Right atrium auricular region (tissue), 2 donors: ENCODE data around the gene CHRNA4. TPM values are rescaled to one million over a fixed set of nuclear protein-coding genes. Genes with fewer than 3 reads are reported as not detected.

Experiments used
- DNase-seq: peaks from one replicate; pipeline ENCODE4 v3.0.0-alpha.2; 2019; ENCODE audit warnings: low spot score
- H3K27ac ChIP-seq, 2 donors: fragments of 200-600 bp; sonication (generic); 1 replicate in 1 of 2; 2 replicates in 1 of 2; pipeline ENCODE4 v1.5.1; 2016 to 2019
- H3K27me3 ChIP-seq, 2 donors: fragments of 200-600 bp; sonication (generic); one replicate each; pipeline versions ENCODE4 v1.5.1 to v1.6.0; 2017 to 2019
- H3K36me3 ChIP-seq: fragments of 200-600 bp; sonication (generic); one replicate; pipeline ENCODE4 v1.5.1; 2016
- H3K4me1 ChIP-seq, 2 donors: fragments of 200-600 bp; sonication (generic); one replicate each; pipeline versions ENCODE4 v1.5.1 to v1.6.0; 2017 to 2019
- H3K4me3 ChIP-seq, 2 donors: fragments of 200-600 bp; sonication (generic); 1 replicate in 1 of 2; 2 replicates in 1 of 2; pipeline ENCODE4 v1.5.1; 2017 to 2019; ENCODE audit warnings: mild to moderate bottlenecking in 1 of 2, moderate library complexity in 1 of 2
- H3K9me3 ChIP-seq, 2 donors: fragments of 200-600 bp; sonication (generic); one replicate each; pipeline ENCODE4 v1.5.1; 2019
- total RNA-seq, 2 donors: library from RNA; depleted of rRNA; stranded (reverse); fragments of >200 nt; gene quantifications; one replicate each; pipeline ENCODE4 v1.1.0, GENCODE V29; 2016
- TF ChIP-seq, protein P1 (sequence below), 2 donors: fragments of 200-600 bp; sonication (generic); IDR thresholded peaks; one replicate each; pipeline ENCODE4 v1.5.1; 2019; ENCODE audit warnings: antibody characterized with exemption in 2 of 2

The CHRNA4 gene
- total RNA-seq, 2 donors from 2014 or later: not detected

DNA sequence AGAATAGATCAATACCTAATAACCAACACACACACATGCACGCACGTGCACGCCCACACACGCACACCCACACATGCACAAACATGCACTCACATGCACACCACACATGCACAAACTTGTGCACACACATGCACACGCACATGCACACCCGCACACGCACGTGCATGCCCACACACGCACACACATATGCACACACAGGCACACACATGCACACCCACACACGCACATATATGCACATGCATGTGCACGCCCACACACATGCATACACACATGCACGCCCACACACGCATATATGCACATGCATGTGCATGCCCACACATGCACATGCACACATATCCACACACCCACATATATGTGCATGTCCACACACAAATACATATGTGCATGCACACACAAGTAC, 26.2 kb upstream of the CHRNA4 start:
- no peak overlapping the region for H3K4me3 ChIP-seq
- peaks cover 0 to 41% of the 10 kb centered on the region in 2 donors for H3K9me3 ChIP-seq
- H3K4me1 ChIP-seq: no peaks in the 10 kb centered on the region
- DNase-seq: no peak
- no peak overlapping the region for H3K27ac ChIP-seq
- TF ChIP-seq, protein P1, sequence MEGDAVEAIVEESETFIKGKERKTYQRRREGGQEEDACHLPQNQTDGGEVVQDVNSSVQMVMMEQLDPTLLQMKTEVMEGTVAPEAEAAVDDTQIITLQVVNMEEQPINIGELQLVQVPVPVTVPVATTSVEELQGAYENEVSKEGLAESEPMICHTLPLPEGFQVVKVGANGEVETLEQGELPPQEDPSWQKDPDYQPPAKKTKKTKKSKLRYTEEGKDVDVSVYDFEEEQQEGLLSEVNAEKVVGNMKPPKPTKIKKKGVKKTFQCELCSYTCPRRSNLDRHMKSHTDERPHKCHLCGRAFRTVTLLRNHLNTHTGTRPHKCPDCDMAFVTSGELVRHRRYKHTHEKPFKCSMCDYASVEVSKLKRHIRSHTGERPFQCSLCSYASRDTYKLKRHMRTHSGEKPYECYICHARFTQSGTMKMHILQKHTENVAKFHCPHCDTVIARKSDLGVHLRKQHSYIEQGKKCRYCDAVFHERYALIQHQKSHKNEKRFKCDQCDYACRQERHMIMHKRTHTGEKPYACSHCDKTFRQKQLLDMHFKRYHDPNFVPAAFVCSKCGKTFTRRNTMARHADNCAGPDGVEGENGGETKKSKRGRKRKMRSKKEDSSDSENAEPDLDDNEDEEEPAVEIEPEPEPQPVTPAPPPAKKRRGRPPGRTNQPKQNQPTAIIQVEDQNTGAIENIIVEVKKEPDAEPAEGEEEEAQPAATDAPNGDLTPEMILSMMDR (IDR thresholded peaks at IDR 0.05): no peak
- no peaks in the 10 kb centered on the region for H3K27me3 ChIP-seq
- H3K36me3 ChIP-seq: no peaks in the 10 kb centered on the region

DNA sequence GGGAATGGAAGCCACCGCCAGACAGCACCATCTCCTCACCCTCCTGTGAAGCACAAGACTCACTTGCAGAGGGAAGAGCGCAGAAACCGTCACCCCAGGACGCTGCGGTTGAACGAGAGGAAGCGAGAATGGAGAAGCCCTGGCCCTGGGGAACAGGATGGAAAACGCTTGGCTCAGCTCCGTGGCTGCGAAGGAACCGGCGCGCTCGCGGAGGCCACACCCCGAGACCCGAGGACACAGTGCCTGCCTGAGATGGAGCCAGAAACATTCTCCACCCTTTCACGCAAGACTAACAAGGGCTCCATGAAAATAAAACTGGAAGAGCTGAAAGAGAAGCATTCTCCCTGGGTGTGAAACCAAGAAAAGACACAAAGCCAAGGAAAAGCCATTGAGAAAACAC, 25.3 kb upstream of the CHRNA4 start:
- no peaks in the 10 kb centered on the region for H3K4me1 ChIP-seq
- no peaks in the 10 kb centered on the region for H3K27me3 ChIP-seq
- no peaks in the 10 kb centered on the region for H3K36me3 ChIP-seq
- DNase-seq: no peak
- H3K27ac ChIP-seq: no peak overlapping the region
- H3K4me3 ChIP-seq: no peak overlapping the region
- TF ChIP-seq, protein P1 (IDR thresholded peaks at IDR 0.05): no peak
- peaks cover 0 to 40% of the 10 kb centered on the region in 2 donors for H3K9me3 ChIP-seq

DNA sequence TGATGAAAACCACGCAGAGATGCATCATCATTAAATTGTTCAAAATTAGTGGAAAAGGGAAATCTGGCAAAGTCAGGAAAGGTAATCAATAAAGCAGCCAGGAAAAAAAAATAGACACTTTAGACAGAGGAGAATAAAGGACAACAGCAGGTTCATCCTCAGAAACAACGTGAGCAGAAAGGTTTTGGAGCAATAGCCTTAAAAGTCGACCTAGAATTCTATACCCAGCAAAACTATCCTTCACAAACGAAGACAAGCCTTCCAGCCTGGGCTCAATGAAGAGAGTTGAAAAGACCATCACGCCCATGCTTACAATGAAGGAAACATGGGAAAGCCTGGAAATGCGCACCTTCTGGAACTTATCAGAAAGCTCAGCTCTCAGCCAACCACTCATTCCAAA, 24.7 kb upstream of the CHRNA4 start:
- Histone ChIP-seq H3K27ac (no peak overlapping the region), H3K9me3 (peaks cover 0 to 33% of the 10 kb centered on the region in 2 donors), H3K27me3 (no peaks in the 10 kb centered on the region), H3K4me1 (no peaks in the 10 kb centered on the region), H3K36me3 (no peaks in the 10 kb centered on the region), H3K4me3 (no peak overlapping the region)
- TF ChIP-seq, protein P1 (IDR thresholded peaks at IDR 0.05): no peak
- no peak for DNase-seq

DNA sequence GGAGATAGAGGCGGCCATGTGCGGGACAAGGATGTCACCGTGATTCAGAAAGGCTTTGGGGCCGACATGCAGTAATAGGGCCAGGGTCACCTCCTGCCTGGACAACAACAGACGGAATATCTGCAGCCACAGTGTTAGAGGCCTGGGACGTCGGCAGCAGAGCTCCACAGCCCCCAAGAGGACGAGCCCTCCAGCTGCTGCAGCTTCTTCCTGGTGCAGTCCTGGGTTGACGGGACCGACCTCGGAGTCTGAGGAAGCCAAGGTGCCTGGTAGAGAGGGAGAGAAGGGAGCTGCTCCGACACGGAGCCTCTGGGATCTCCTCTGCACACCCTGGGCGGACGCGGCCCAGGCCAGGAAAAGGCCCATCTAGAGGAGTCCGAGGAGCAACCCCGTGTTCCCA, 23.2 kb upstream of the CHRNA4 start:
- no peaks in the 10 kb centered on the region for H3K27me3 ChIP-seq
- no peak overlapping the region for H3K4me3 ChIP-seq
- no peak overlapping the region for H3K27ac ChIP-seq
- no peaks in the 10 kb centered on the region for H3K4me1 ChIP-seq
- H3K9me3 ChIP-seq: peaks cover 0 to 21% of the 10 kb centered on the region in 2 donors
- TF ChIP-seq, protein P1 (IDR thresholded peaks at IDR 0.05): no peak
- DNase-seq: no peak
- no peaks in the 10 kb centered on the region for H3K36me3 ChIP-seq

DNA sequence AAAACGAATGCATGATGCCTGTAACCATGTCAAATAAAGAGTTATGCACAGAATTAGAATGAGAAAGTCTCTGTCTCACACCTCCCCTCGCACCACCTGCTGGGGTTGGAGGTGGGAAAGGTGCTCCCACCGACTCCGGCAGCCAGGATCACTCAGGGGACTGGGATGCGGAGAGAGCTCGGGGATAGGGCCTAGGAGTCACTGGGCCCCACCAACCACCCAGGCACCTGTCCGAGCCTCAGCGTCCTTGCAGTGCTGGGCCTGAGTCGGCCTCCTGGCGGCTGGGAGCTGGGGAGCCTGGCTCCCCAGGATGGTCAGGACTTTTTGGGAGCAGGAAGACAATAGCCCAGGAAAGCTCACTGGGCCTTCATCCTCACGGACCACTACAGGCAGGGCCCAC, 22.4 kb upstream of the CHRNA4 start:
- H3K9me3 ChIP-seq: peaks cover 0 to 18% of the 10 kb centered on the region in 2 donors
- no peaks in the 10 kb centered on the region for H3K4me1 ChIP-seq
- H3K36me3 ChIP-seq: no peaks in the 10 kb centered on the region
- no peak overlapping the region for H3K4me3 ChIP-seq
- H3K27ac ChIP-seq: no peak overlapping the region
- no peaks in the 10 kb centered on the region for H3K27me3 ChIP-seq
- DNase-seq: no peak
- TF ChIP-seq, protein P1 (IDR thresholded peaks at IDR 0.05): no peak

DNA sequence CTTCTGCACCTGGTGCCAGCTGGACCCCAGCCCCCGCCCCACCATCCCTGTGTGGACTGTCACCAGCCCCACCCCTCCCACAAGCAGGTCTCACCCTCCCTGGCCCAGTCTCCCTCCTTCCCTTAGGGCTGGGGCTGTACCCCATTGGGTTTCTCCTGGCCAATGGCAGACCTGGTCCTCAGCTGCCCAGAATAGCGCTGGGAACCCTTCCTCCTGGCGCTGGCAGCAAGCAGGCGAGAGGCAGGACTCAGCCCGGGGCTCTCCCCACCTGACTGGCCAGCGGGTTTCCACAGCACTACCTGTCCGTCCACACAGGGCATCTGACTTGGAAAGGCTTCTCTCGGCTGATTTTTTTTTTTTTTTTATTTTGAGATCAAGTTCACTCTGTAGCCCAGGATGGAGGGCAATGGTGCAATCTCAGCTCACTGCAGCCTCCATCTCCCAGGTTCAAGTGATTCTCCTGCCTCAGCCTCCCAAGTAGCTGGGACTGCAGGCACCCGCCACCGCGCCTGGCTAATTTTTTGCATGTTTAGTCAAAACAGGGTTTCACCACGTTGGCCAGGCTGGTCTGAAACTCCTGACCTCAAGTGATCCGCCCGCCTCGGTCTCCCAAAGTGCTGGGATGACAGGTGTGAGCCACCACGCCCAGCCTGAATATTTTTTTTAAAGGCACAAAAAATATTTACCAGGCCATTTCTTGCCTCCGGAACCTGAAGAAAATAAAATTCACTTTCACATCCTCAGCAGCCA, 21.6 kb upstream of the CHRNA4 start:
- H3K36me3 ChIP-seq: no peaks in the 10 kb centered on the region
- no peak overlapping the region for H3K4me3 ChIP-seq
- H3K27me3 ChIP-seq: no peaks in the 10 kb centered on the region
- no peak overlapping the region for H3K27ac ChIP-seq
- no peak for DNase-seq
- H3K9me3 ChIP-seq: peaks cover 0 to 17% of the 10 kb centered on the region in 2 donors
- H3K4me1 ChIP-seq: no peaks in the 10 kb centered on the region
- TF ChIP-seq, protein P1 (IDR thresholded peaks at IDR 0.05): no peak
